PFSK-1 (cell line): ENCODE results near the gene PTGFRN.

Source experiments
- POLR2AphosphoS5 ChIP-seq: IDR thresholded peaks from 2 replicates; pipeline ENCODE4 v1.6.1; 2012; ENCODE audit warnings: low read depth, mild to moderate bottlenecking, control low read depth, low read length, moderate library complexity
- TF ChIP-seq, protein P1 (sequence below), 2 experiments: IDR thresholded peaks; 2 replicates each; pipeline versions ENCODE4 v1.6.1 to v1.8.0; 2011 to 2012; ENCODE audit warnings: low read depth in 2 of 2, low read length in 2 of 2, control low read depth in 1 of 2, inconsistent platforms in 1 of 2, mild to moderate bottlenecking in 1 of 2, moderate library complexity in 1 of 2; ENCODE audit not compliant: insufficient read depth in 1 of 2

DNA sequence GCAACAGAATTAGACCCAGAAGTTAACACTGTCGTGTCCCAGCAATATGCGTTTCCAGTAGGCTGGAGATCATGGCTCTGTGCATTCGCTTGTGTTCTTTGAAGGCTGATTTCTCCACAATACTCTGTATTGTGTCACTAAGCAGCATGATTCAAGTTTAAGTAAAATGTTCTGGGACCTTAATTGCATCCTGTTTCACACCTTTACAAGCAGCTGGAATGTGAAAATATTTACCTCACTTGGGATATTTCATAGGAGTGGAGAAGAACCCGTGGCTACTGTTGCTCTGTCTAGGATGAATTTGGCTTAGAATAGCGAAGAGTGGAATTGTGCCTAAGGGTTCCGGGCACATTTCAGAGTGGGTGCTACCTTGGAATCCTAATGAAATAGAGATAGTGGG is 6.3 kb downstream of the PTGFRN start:
- no peak for TF ChIP-seq POLR2AphosphoS5
- TF ChIP-seq, protein P1, sequence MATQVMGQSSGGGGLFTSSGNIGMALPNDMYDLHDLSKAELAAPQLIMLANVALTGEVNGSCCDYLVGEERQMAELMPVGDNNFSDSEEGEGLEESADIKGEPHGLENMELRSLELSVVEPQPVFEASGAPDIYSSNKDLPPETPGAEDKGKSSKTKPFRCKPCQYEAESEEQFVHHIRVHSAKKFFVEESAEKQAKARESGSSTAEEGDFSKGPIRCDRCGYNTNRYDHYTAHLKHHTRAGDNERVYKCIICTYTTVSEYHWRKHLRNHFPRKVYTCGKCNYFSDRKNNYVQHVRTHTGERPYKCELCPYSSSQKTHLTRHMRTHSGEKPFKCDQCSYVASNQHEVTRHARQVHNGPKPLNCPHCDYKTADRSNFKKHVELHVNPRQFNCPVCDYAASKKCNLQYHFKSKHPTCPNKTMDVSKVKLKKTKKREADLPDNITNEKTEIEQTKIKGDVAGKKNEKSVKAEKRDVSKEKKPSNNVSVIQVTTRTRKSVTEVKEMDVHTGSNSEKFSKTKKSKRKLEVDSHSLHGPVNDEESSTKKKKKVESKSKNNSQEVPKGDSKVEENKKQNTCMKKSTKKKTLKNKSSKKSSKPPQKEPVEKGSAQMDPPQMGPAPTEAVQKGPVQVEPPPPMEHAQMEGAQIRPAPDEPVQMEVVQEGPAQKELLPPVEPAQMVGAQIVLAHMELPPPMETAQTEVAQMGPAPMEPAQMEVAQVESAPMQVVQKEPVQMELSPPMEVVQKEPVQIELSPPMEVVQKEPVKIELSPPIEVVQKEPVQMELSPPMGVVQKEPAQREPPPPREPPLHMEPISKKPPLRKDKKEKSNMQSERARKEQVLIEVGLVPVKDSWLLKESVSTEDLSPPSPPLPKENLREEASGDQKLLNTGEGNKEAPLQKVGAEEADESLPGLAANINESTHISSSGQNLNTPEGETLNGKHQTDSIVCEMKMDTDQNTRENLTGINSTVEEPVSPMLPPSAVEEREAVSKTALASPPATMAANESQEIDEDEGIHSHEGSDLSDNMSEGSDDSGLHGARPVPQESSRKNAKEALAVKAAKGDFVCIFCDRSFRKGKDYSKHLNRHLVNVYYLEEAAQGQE (IDR thresholded peaks at IDR 0.05; ENCODE audit: insufficient read depth in 1 of 2, low read depth in 2 of 2, low read length in 2 of 2), result no peak
